GM11168 (cell line): ENCODE data around the gene MRTFB.
"Not testable (repeated sequence)": the region's sequence is repeated elsewhere in the genome, so short reads cannot be mapped to it uniquely, and the experiment has no call there.

Experiments used
- in situ Hi-C: fragments of 300-500 bp; cut with MboI; formaldehyde crosslinking; loops from one replicate; pipeline ENCODE4 v1.12.0; 2022; ENCODE audit warnings: low sequenced_read_pairs; ENCODE audit not compliant: unreplicated experiment

MRTFB gene

GRCh38 chr16:14104066-14104465, 32.9 kb downstream of the MRTFB start:
- in situ Hi-C loops, result no loop called here

- in situ Hi-C loops, result no loop called here
Measured at GRCh38 chr16:14105760-14106375, 34.7 kb downstream of the MRTFB start.

GRCh38 chr16:14106457-14106856, 35.3 kb downstream of the MRTFB start:
- in situ Hi-C loops, result no loop called here

GRCh38 chr16:14106961-14107360, 35.8 kb downstream of the MRTFB start:
- in situ Hi-C loops, result no loop called here

GRCh38 chr16:14109077-14109775, 38.1 kb downstream of the MRTFB start:
- in situ Hi-C loops, result no loop called here

GRCh38 chr16:14109782-14110727, 38.9 kb downstream of the MRTFB start:
- in situ Hi-C loops, result no loop called here

GRCh38 chr16:14110728-14111251, 39.7 kb downstream of the MRTFB start:
- in situ Hi-C loops, result no loop called here

- in situ Hi-C loops, result no loop called here
Measured at GRCh38 chr16:14111713-14112538, 40.8 kb downstream of the MRTFB start.

GRCh38 chr16:14112539-14112856, 41.4 kb downstream of the MRTFB start:
- in situ Hi-C loops, result no loop called here

- in situ Hi-C loops, result no loop called here
Measured at GRCh38 chr16:14113344-14113743, 42.2 kb downstream of the MRTFB start.

- in situ Hi-C loops, result no loop called here
Measured at GRCh38 chr16:14117051-14117450, 45.9 kb downstream of the MRTFB start.

GRCh38 chr16:14119799-14120198, 48.7 kb downstream of the MRTFB start:
- in situ Hi-C loops, result no loop called here

- in situ Hi-C loops, result no loop called here
Measured at GRCh38 chr16:14120335-14120734, 49.2 kb downstream of the MRTFB start.

- in situ Hi-C loops, result no loop called here
Measured at GRCh38 chr16:14121142-14121541, 50.0 kb downstream of the MRTFB start.

- in situ Hi-C loops, result no loop called here
Measured at GRCh38 chr16:14121872-14122271, 50.8 kb downstream of the MRTFB start.

- in situ Hi-C loops, result not testable (repeated sequence)
Measured at GRCh38 chr16:14122430-14122829, 51.3 kb downstream of the MRTFB start.

GRCh38 chr16:14125000-14125681, 54.0 kb downstream of the MRTFB start:
- in situ Hi-C loops, result no loop called here

GRCh38 chr16:14125708-14126107, 54.6 kb downstream of the MRTFB start:
- in situ Hi-C loops, result no loop called here

GRCh38 chr16:14128097-14128496, 57.0 kb downstream of the MRTFB start:
- in situ Hi-C loops, result no loop called here
